GM18519 (cell line): Measurements from ENCODE around the gene STEAP1.
"Not testable (repeated sequence)": the region's sequence is repeated elsewhere in the genome, so short reads cannot be mapped to it uniquely, and the experiment has no call there.

ENCODE experiments used
- ATAC-seq: cut with Tn5 transposase; IDR thresholded peaks from one replicate; pipeline ENCODE4 v1.9.1; 2021; ENCODE audit warnings: mild to moderate bottlenecking, moderate library complexity; ENCODE audit not compliant: unreplicated experiment, low FRiP score

Gene STEAP1

DNA sequence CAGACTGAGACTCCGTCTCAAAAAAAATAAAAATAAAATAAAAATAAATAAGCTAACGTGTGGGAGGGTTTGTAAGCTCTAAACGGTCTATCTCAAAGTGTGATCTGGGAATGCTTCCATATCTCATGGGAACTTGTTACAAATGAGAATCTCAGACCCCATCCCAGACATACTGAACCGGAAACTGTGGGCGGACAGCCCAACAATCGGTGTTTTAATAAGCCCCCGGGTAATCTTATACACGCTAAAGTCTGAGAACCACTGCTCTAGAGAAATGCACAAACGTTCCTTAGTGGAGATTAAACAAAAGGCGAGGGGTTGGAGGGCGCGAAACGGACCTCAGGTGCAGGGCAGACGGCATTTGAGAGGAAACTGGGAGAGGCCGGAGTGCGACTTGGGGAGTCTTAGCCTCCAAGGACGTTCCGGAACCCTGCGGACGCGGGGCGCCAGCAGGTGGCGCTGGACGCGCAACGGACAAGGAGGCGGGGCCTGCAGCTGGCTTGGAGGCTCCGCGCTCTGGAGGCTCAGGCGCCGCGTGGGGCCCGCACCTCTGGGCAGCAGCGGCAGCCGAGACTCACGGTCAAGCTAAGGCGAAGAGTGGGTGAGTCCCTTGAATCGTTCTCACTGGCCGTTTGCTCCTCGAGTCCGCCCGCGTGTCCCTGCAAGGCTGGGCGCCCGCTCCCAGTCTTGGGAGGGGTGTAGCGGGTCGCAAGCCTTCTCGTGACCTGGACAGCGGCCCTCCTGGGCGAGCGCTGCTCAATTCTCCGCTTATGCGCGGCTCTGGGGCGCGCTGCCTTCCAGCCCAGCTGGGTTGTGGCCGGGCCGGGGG is at the start of gene STEAP1:
TSS of gene STEAP1 (plus strand) at position 527 of the 829 bp plus-strand sequence. CDS start 5,320 bp downstream, outside the sequence.
- ATAC-seq, result peak; percentile 95

DNA sequence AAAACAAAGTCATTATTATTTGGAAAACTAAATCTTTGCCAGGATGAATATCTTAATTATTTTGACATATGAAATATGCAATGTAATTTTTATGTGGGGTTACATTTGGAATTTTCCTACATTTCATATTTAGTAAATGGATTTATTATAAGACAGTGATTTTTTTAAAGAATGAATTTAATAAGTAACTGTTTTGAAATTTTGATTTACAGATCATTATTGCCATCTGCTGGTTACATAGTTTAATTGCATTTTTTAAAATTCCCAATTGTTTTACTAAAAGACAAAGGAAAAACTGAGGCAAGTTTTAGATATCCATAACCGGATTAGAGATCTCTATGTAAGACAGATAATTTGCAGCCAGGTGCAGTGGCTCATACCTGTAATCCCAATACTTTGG is 39.3 kb upstream of the STEAP1 start:
- ATAC-seq, result not testable (repeated sequence)

DNA sequence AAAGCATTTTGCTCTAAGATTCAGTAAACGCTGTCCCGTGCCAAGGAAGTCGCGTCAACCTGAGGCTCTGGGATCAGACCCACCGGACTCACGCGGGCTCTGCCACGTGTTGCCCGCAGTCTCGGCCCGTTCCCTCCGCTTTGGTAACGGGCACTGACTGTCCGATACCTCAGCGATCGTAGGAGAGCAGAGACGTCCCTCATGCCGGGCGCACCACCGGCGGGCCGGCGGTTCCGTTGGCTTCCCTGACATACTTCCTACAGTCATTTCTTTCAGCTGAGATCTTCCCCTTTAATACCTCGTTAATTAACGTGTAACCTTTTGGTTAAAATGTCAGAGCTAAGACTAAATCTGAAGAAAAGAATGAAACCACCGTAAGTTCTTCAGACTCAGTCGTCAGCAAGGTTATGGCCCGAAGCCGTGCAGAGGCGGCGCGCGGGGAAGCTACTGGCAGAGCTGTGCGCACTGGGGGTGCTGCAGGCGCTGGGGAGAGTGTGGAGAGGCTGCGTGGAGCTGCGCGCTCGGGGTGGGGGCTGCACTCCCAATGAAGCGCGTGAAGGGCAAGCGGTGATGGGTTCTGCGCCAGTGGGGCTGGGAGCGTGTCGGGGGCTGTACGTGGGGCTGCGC is 35.6 kb upstream of the STEAP1 start:
- not testable (repeated sequence) for ATAC-seq

DNA sequence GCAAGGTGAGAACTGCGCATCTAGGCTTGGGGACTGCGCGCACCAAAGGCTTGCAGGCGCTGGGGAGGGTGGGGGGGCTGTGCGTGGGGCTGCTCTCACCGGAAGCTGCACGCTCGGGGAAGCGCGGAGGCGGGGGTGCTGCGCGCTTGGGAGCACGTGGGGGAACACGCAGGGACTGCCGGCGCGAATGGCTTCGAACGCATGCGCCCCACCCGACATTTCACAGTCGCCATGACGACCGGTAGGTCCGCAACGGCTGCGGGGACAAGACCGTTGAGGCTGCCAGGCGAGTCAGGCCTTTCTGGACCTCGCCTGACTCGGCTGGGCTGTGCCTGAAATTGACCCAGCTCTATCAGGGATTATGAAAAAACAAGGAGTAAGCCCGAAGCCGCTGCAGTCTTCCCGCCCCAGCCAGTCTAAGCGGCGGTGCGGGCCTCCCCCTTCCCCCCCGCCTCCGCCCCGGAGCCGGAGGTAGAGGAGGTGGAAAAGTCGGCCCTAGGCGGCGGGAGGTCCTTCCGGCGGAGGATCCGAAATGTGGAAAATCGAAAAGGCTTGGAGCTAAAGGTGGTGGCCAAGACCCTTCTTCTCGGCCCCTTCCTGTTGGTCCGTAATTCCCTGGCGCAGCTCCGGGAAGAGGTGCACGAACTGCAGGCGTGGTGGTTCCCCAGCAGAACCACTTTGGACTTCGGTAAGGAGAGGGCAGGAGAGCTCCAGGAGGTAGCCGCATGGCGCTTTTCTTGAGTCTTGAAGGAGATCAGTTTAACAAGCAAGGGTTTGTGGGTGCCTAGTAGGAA is 34.9 kb upstream of the STEAP1 start:
- no peak for ATAC-seq

DNA sequence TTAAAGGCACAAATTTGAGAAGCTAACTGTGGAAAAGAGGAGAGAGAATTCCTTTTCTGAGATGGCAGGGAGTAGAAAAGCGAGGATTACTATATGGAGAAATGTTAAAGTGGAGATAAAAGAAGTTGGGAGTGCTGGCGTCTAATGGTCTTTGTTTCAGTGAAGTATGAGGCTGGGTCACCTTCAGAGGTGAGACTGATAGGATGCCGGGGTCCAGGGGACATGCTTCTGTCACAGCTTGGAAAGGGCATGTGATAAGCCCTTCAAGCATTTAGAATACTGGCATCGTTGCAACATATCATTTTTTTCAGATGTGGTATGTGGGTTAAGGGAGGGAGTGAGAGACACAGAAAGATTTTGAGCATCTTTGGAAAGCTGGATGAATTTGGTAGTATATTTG is 34.1 kb upstream of the STEAP1 start:
- not testable (repeated sequence) for ATAC-seq

DNA sequence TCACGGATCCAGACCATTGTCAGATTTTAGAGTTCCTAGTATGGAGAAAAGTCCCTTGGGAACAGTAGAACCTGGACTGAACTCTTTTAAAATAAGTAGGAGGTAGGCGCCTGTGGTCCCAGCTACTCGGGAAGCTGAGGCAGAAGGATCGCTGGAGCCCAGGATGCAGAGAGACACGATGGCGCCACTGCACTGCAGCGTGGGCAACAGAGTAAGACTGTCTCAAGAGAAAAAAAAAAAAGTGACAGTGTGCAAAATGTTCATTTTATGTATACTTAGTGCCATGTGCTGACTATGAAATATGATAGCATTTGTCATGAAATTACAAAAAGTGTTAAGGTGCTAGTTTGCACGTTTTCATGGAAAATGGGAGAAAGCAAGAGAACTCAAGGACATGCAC is 22.5 kb upstream of the STEAP1 start:
- ATAC-seq, result not testable (repeated sequence)

DNA sequence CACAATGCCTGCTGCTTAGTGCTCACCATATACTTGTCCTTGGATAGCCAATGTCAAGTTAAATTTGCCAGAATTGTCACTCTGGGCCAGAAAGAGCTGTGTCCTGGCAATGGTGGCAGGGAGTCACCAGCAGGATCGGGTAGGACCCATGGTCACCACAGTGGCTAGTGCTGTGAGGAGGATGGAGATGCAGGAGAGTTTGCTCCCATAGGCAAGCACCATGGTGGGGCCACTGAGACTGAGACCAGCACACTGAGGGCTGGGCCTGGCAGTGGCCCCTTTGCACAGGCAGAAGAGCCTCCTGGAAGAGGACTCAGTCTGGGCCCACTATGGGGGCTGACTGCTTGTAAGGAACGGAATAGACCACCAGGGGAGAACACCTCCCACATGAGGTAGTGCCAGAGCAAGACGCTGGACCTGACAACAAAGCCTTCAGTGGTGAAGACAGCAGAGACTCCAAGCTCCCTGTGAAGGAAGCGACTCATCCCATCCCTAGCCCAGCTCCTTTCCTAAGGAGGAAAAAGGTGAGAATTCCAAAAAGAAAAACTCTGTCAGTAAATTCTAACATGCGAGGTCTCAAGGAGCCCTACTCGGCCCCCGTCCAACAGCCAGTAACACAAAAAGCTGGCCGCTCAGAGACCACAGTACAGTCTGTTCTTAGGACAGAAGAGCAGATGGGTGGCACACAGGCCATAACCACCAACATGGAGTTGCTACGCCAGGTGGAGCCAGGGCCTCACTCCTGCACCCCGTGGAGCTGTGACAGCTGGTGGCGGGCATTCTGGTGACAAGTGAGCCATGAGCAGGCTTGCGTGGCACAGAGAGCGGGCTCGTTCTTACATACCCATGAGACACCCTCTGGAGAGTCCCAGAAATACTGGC is 6.9 kb upstream of the STEAP1 start:
- not testable (repeated sequence) for ATAC-seq

DNA sequence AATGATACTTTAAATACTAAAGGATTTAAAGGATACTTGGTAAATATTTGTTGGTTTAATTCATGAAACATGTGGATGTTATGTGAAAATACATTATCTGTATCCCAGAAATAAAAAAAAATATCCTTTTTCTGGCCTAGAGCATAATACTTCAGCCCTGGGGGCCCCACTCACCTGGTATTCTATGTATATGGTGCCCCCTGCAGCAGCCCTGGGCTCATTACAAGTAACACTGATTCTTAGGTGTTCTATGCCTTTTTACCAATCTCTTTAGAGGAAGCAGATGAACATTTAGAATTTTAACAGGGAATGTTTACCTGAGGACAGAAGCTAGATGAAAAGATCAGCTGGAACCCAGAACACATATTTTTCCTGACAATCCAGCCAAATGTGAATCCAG is 4.8 kb upstream of the STEAP1 start:
- not testable (repeated sequence) for ATAC-seq

DNA sequence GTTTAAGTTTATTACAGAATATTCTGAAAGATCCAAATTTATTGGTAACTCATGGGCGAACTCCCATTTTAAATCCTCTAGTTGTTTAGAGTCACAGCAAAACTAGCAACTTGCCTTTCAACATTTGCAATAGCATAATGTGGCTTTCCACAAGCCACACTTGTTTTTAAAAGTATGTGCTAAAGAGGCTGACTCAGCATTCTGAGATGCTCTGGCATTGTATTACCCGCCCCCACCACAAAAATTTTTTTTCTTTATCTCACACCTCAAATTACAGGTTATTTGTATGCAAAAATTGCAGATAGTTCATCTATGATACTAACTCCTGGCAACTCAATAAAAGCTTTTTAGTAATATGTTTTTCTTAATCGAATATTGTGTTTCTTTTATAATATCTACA is 2.4 kb upstream of the STEAP1 start:
- ATAC-seq, result not testable (repeated sequence)

DNA sequence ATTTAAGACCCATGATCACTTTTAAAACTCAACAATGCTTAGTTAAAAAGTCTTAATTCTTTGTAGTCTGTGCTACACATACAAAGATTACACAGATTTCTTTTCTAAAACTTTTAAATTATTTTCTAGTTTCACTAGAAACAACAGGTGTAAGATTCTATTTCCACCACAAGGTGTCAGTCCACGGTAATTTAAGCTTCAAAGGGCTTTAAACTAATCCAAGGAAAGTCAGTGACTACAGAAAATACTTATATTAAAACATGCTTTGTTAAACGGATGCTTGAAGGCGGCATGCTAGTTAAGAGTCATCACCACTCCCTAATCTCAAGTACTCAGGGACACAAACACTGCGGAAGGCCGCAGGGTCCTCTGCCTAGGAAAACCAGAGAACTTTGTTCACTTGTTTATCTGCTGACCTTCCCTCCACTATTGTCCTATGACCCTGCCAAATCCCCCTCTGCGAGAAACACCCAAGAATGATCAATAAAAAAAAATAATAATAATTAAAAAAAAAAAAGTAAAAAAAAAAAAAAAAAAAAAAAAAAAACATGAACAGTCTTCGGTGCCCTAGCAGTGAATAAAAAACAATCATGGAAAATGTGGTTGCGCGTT is 1.5 kb upstream of the STEAP1 start:
- ATAC-seq, result not testable (repeated sequence)

DNA sequence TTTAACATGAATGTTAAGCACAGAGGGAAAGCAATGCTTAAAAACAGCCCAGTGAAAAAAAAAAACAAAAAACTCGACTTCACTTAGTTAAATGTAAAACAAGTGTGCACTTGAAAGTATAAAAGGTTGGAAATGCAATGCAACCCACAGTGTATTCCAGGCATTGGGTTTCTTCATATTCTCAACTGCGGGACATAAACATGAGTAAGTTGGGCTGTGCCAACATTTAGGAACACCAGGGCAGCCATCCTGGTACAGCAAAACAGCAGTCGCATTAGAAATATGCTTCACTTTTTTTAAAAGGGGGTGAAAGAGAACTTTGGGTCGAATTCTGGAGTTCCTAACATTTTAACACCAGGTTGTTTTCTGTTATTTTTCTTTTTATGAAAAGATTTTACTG is 937 bp downstream of the STEAP1 start:
- no peak for ATAC-seq

DNA sequence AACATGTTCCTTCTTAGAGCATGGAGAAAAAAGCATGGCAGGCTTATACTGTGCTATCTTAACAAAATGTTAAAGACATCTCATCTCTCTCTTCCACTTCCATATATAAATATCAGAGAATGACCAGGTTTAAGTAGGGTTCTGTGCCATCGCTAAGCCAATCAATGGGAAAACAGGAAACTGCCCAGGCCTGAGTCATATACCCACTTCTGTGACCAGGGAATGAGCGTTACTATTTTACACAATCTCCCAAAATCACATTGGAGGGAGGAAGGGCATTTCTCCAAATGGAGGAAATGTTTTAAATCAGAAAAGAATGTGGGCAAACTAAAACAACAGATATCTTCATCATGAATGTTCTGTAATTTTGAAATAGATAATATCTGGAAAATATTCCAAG is 3.1 kb downstream of the STEAP1 start:
- ATAC-seq, result not testable (repeated sequence)

DNA sequence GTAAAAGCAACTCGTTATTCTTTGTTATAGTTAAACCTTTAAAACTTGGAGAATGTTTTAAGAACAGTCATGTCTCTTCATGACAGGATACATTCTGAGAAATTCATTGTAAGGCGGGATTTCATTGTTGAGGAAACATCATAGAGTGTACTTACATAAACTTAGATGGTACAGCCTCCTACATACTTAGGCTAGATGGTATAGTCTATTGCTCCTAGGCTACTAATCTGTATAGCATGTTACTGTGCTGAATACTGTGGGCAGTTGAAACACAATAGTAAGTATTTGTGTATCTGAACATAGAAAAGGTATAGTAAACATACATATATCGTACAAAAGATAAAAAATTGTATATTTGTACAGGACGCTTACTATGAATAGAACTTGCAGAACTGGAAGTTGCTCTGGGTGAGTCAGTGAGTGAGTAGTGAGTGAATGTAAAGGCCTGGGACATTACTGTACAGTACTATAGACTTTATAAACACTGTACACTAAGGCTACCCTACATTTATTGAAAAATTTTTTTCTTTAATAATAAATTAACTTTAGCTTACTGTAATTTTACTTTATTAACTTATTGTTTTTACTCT is 3.6 kb downstream of the STEAP1 start:
- not testable (repeated sequence) for ATAC-seq

DNA sequence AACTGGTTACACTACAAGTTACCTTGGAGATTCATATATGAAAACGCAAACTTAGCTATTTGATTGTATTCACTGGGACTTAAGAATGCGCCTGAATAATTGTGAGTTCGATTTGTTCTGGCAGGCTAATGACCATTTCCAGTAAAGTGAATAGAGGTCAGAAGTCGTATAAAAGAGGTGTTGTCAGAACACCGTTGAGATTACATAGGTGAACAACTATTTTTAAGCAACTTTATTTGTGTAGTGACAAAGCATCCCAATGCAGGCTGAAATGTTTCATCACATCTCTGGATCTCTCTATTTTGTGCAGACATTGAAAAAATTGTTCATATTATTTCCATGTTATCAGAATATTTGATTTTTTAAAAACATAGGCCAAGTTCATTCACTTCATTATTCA is 9.3 kb downstream of the STEAP1 start:
- no peak for ATAC-seq

DNA sequence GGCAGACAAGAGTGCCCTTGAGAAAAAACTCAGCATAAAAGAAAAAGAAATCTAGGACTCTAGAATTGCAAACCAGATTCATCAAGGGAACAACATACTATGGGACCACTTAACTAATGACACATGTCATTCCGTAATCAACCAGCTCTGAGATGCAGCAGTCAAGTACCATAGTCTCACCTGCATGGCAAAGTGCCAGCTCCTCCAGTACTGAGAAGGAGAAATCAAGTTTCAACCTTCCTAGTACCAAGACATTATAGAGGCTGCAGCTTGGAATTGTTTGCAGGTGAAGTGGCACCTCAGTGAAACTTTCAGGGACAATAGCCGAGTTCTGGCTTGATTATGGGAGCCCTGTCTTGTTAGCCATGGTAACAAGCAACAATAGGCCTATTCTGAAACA is 11.5 kb downstream of the STEAP1 start:
- ATAC-seq, result no peak

DNA sequence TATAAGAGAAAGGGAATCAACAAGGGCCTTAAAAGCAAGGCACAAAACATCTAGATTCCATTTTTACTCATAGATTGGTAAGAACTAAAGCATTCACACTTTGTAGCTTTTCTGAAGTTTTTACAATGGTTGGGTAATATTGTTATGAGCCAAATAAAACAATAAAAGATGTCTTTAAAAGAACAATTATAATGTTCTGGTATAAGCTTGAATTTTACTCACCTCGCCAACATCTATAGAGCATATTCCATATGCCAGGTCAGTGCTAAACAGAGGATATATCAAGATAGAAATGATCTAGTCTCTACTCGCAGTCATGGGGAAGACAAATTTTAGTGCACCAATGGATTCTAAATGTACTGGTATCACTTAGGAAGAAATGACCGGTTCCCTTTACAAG is 11.9 kb downstream of the STEAP1 start:
- no peak for ATAC-seq

DNA sequence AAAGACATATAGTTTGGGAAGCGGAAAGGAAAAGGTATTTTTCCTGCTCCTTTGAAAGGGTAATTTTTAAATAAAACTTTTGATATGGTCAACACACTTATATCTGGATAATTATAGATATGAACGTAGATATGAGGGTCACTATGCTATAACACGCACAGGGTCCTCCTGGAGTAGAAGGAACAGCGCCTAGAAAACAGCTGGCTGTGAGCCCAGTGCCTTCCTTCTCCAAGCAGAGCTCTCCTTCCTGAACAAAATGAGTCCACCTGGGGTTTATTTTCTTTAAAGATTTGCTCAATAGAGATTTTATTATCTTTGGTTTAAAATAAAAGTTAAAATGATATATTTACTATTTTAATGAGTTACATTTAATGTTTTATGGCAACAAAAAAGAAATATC is 13.1 kb downstream of the STEAP1 start:
- no peak for ATAC-seq

DNA sequence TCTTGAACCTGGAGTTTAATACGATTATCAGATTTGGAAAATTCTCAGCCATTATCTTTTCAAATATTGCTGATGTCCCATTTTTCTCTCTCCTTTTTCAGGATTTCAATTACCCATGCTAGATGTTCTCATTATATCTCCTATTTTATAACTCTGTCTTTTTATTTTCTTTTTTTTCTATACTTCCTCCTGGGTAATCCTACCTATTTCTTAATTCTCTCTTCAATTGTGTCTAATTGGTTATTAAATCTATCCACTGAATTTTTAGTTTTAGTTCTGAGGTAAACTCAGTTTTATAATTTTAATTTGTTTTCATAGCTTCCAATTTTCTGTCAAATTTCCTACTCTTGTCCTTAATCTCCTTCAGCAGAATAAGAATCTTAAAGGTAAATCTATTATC is 15.6 kb downstream of the STEAP1 start:
- ATAC-seq, result no peak

DNA sequence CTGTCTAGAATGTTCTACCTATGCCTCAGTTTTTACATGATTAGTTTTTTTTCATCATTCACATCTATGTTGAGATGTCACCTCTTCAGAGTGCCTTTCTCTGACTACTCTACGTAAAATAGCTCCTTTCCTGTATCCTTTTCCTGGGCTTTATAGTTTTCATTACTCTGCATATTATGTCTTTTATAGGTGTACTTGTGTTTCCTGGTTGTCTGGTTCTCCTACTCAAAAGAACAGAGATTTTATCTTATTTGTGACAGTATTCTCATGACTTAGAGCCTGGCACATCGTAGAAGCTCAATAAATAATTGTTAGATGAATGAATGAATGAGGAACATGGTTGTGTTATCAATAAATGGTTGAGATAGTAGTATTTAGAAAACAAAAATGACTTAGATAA is 17.9 kb downstream of the STEAP1 start:
- no peak for ATAC-seq
